Epithelial cell of esophagus (primary cell): ENCODE data around the gene AACS.
A peak's percentile ranks its signal among the peaks of the same experiment; 100 is the strongest.

Experiments
- DNase-seq: peaks from one replicate; pipeline ENCODE4 v3.0.0; 2010; ENCODE audit warnings: low read depth
- H3K4me3 ChIP-seq: 2 replicates; pipeline ENCODE4 v1.5.1; 2011; ENCODE audit warnings: mild to moderate bottlenecking, low read length, control low read depth
- CTCF ChIP-seq: IDR thresholded peaks from 2 replicates; pipeline ENCODE4 v1.5.1; 2011; ENCODE audit warnings: low read depth, mild to moderate bottlenecking, low read length, control low read depth, inconsistent platforms; ENCODE audit not compliant: insufficient read depth; ENCODE audit errors: missing control alignments

Gene AACS

GRCh38 chr12:125131958-125132357, 66.7 kb downstream of the AACS start:
- no peak for DNase-seq
- TF ChIP-seq CTCF: no peak
- no peak overlapping the region for H3K4me3 ChIP-seq

GRCh38 chr12:125132698-125133400, 67.6 kb downstream of the AACS start:
- H3K4me3 ChIP-seq: no peak overlapping the region
- DNase-seq: no peak
- no peak for TF ChIP-seq CTCF

- TF ChIP-seq CTCF: no peak
- DNase-seq: no peak
- H3K4me3 ChIP-seq: no peak overlapping the region
These were observed 68.4 kb downstream of the AACS start for GRCh38 chr12:125133616-125134015.

GRCh38 chr12:125134576-125134975, 69.3 kb downstream of the AACS start:
- no peak for DNase-seq
- TF ChIP-seq CTCF: no peak
- no peak overlapping the region for H3K4me3 ChIP-seq

GRCh38 chr12:125135906-125136305, 70.7 kb downstream of the AACS start:
- no peak overlapping the region for H3K4me3 ChIP-seq
- no peak for TF ChIP-seq CTCF
- no peak for DNase-seq

- DNase-seq: no peak
- no peak for TF ChIP-seq CTCF
- no peak overlapping the region for H3K4me3 ChIP-seq
These were observed 71.5 kb downstream of the AACS start for GRCh38 chr12:125136702-125137101.

- H3K4me3 ChIP-seq: no peak overlapping the region
- peak; percentile 10 for DNase-seq
- TF ChIP-seq CTCF: no peak
These were observed 72.6 kb downstream of the AACS start for GRCh38 chr12:125137766-125138344.
